IMR-90 (cell line): Measurements from ENCODE around the gene METTL22.

Experiments
- RAD21 ChIP-seq: IDR thresholded peaks from 2 replicates; pipeline ENCODE4 v1.6.1; 2012; ENCODE audit warnings: low read length, improper control_type of control experiment
- RFX5 ChIP-seq: IDR thresholded peaks from 2 replicates; pipeline ENCODE4 v1.8.0; 2012; ENCODE audit warnings: low read depth, mild to moderate bottlenecking, low read length, moderate library complexity
- SMC3 ChIP-seq: fragments of 150-350 bp; IDR thresholded peaks from 2 replicates; pipeline ENCODE4 v1.6.1; 2016; ENCODE audit warnings: low read depth, mild to moderate bottlenecking, antibody characterized with exemption, low read length, moderate library complexity
- TF ChIP-seq, protein P1 (sequence below): conservative IDR thresholded peaks from 2 replicates; pipeline ENCODE4 v1.5.1; 2012; ENCODE audit warnings: mild to moderate bottlenecking, low read depth, low read length, improper control_type of control experiment

DNA sequence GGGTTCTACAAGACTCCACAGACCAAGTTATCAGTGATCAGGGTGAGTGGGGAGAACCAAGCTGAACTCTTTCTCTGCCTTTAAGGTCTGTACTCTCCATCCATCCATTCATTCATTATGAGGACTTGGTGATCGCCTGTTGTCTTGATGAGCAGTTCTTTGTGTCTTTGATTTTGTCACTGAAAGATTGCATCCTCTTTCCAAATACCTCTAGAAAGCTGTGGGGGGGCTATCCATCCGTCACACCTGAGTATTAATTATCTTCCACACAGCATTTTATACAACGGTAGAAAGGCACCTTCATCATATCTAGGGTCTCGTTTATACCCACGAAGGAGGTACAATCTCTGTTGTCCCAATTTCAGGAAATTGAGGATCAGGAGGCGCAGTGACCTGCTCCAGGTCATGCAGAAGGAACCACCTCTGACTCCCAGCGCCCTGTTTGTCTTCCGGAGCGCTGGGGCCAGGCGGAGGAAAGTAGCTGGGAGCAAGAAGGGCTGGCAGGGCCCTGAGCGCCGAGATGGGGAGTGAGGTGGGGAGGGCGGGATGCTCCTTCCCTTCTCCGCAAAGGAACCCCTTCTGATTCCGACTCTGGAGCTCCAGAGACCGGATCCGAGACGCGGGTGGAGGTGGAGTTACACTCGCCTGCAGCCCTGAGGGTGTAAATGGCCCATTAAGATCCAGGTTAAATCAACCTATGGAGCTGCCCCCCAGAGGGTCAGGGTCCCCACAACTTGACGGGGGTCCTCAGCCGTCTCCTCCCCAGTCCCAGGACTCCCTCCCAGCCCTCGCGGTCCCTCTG, 52.3 kb downstream of the METTL22 start:
- TF ChIP-seq, protein P1, sequence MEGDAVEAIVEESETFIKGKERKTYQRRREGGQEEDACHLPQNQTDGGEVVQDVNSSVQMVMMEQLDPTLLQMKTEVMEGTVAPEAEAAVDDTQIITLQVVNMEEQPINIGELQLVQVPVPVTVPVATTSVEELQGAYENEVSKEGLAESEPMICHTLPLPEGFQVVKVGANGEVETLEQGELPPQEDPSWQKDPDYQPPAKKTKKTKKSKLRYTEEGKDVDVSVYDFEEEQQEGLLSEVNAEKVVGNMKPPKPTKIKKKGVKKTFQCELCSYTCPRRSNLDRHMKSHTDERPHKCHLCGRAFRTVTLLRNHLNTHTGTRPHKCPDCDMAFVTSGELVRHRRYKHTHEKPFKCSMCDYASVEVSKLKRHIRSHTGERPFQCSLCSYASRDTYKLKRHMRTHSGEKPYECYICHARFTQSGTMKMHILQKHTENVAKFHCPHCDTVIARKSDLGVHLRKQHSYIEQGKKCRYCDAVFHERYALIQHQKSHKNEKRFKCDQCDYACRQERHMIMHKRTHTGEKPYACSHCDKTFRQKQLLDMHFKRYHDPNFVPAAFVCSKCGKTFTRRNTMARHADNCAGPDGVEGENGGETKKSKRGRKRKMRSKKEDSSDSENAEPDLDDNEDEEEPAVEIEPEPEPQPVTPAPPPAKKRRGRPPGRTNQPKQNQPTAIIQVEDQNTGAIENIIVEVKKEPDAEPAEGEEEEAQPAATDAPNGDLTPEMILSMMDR: no peak
- TF ChIP-seq RFX5: no peak
- TF ChIP-seq RAD21: no peak
- no peak for TF ChIP-seq SMC3
